Loucy (cell line): ENCODE measurements around the gene CYP1B1.

Source experiments
- H2AFZ ChIP-seq: fragments of 200-600 bp; sonication (generic); 2 replicates; pipeline ENCODE4 v1.6.0; 2016; ENCODE audit warnings: antibody characterized with exemption, mild to moderate bottlenecking, low read length, moderate library complexity
- H3F3A ChIP-seq: fragments of 200-600 bp; 2 replicates; pipeline ENCODE4 v1.6.0; 2016; ENCODE audit warnings: antibody characterized with exemption, low read depth, mild to moderate bottlenecking
- H3K27me3 ChIP-seq: fragments of 200-600 bp; sonication (generic); 2 replicates; pipeline ENCODE4 v1.6.1; 2014; ENCODE audit warnings: low read length, mild to moderate bottlenecking; ENCODE audit not compliant: insufficient read depth, poor library complexity, severe bottlenecking
- H3K36me3 ChIP-seq: fragments of 200-600 bp; sonication (generic); 2 replicates; pipeline ENCODE4 v1.6.1; 2016; ENCODE audit warnings: low read length; ENCODE audit not compliant: insufficient read depth
- H3K4me1 ChIP-seq: fragments of 200-600 bp; sonication (generic); 2 replicates; pipeline ENCODE4 v1.5.1; 2014; ENCODE audit warnings: low read length, mild to moderate bottlenecking; ENCODE audit not compliant: insufficient read depth, poor library complexity, severe bottlenecking
- H3K4me2 ChIP-seq: fragments of 200-600 bp; sonication (generic); 2 replicates; pipeline ENCODE4 v1.6.0; 2014; ENCODE audit warnings: antibody characterized with exemption, low read length, low read depth, mild to moderate bottlenecking; ENCODE audit not compliant: poor library complexity, severe bottlenecking
- H3K4me3 ChIP-seq: fragments of 200-600 bp; sonication (generic); 2 replicates; pipeline ENCODE4 v1.5.1; 2014; ENCODE audit warnings: low read length, mild to moderate bottlenecking, mixed read lengths; ENCODE audit not compliant: poor library complexity, severe bottlenecking
- H3K79me2 ChIP-seq: fragments of 200-600 bp; sonication (generic); 2 replicates; pipeline ENCODE4 v1.6.1; 2014; ENCODE audit warnings: low read length; ENCODE audit not compliant: insufficient read depth
- H3K9ac ChIP-seq: fragments of 200-600 bp; sonication (generic); 2 replicates; pipeline ENCODE4 v1.6.0; 2014; ENCODE audit warnings: mild to moderate bottlenecking, low read depth, low read length, moderate library complexity; ENCODE audit not compliant: poor library complexity, severe bottlenecking
- H3K9me2 ChIP-seq: fragments of 200-600 bp; sonication (generic); replicated peaks from 2 replicates; pipeline ENCODE4 v1.6.1; 2016; ENCODE audit warnings: low read depth, low read length, mixed read lengths
- H3K9me3 ChIP-seq: fragments of 200-600 bp; sonication (generic); 2 replicates; pipeline ENCODE4 v1.6.1; 2014; ENCODE audit warnings: mild to moderate bottlenecking, antibody characterized with exemption, low read length, low read depth; ENCODE audit not compliant: insufficient read depth
- H4K20me1 ChIP-seq: fragments of 200-600 bp; sonication (generic); 2 replicates; pipeline ENCODE4 v1.6.0; 2014; ENCODE audit warnings: antibody characterized with exemption, low read length, mild to moderate bottlenecking; ENCODE audit not compliant: insufficient read depth, poor library complexity, severe bottlenecking
- CTCF ChIP-seq: fragments of 200-600 bp; sonication (generic); conservative IDR thresholded peaks from 2 replicates; pipeline ENCODE4 v1.5.1; 2014; ENCODE audit warnings: mild to moderate bottlenecking, antibody characterized with exemption, low read length
- EZH2phosphoT487 ChIP-seq: fragments of 200-600 bp; IDR thresholded peaks from 2 replicates; pipeline ENCODE4 v1.6.1; 2018; ENCODE audit warnings: antibody characterized with exemption, mild to moderate bottlenecking, moderate library complexity, borderline replicate concordance

The CYP1B1 gene

GRCh38 chr2:38068234-38068633 lies 7.7 kb downstream of the CYP1B1 start:
- Histone ChIP-seq H3K4me2 (no peak overlapping the region), H3K27me3 (no peaks in the 10 kb centered on the region), H2AFZ (no peak overlapping the region), H4K20me1 (no peaks in the 10 kb centered on the region), H3K36me3 (no peaks in the 10 kb centered on the region), H3K9me2 (no peaks in the 10 kb centered on the region), H3K79me2 (no peaks in the 10 kb centered on the region), H3F3A (no peaks in the 10 kb centered on the region), H3K4me1 (no peaks in the 10 kb centered on the region), H3K4me3 (no peak overlapping the region), H3K9me3 (no peaks in the 10 kb centered on the region), H3K9ac (no peak overlapping the region)
- TF ChIP-seq EZH2phosphoT487, result no peak
- no peak for TF ChIP-seq CTCF

GRCh38 chr2:38066421-38067115 lies 9.4 kb downstream of the CYP1B1 start:
- Histone ChIP-seq H4K20me1 (no peaks in the 10 kb centered on the region), H3K27me3 (no peaks in the 10 kb centered on the region), H3K79me2 (no peaks in the 10 kb centered on the region), H3K4me3 (no peak overlapping the region), H3K9me3 (no peaks in the 10 kb centered on the region), H2AFZ (no peak overlapping the region), H3K9ac (no peak overlapping the region), H3F3A (no peaks in the 10 kb centered on the region), H3K36me3 (no peaks in the 10 kb centered on the region), H3K9me2 (no peaks in the 10 kb centered on the region), H3K4me2 (no peak overlapping the region), H3K4me1 (no peaks in the 10 kb centered on the region)
- no peak for TF ChIP-seq CTCF
- TF ChIP-seq EZH2phosphoT487, result no peak

GRCh38 chr2:38065502-38066135 lies 10.3 kb downstream of the CYP1B1 start:
- H3K9me2 ChIP-seq, result no peaks in the 10 kb centered on the region
- TF ChIP-seq CTCF (no peak), EZH2phosphoT487 (no peak)
- H3K79me2 ChIP-seq, result no peaks in the 10 kb centered on the region
- no peaks in the 10 kb centered on the region for H3K4me1 ChIP-seq
- no peak overlapping the region for H3K4me3 ChIP-seq
- H2AFZ ChIP-seq, result no peak overlapping the region
- no peaks in the 10 kb centered on the region for H4K20me1 ChIP-seq
- no peaks in the 10 kb centered on the region for H3F3A ChIP-seq
- no peak overlapping the region for H3K4me2 ChIP-seq
- no peak overlapping the region for H3K9ac ChIP-seq
- no peaks in the 10 kb centered on the region for H3K9me3 ChIP-seq
- no peaks in the 10 kb centered on the region for H3K27me3 ChIP-seq
- H3K36me3 ChIP-seq, result no peaks in the 10 kb centered on the region
